ENCODE data around the gene PLD5. TPM values are rescaled to one million over a fixed set of nuclear protein-coding genes. Genes with fewer than 3 reads are reported as not detected.

Gene PLD5
- total and polyA plus RNA-seq, 2 of the 13 experiments (the other 11 are each of a cell fraction or from before 2014, with no cell fraction given), result not detected

- TF ChIP-seq HNF1B (CRISPR knock-in tag; IDR thresholded peaks at IDR 0.05) (no peak), ZMYM4 (CRISPR knock-in tag; IDR thresholded peaks at IDR 0.05) (no peak), ZMYM3 (CRISPR knock-in tag; IDR thresholded peaks at IDR 0.05) (no peak), TEAD3 (CRISPR knock-in tag; optimal IDR thresholded peaks at IDR 0.05; ENCODE audit: borderline replicate concordance) (no peak)
Measured at GRCh38 chr1:242240691-242241090, 283.8 kb downstream of the PLD5 start (continued).

DNA sequence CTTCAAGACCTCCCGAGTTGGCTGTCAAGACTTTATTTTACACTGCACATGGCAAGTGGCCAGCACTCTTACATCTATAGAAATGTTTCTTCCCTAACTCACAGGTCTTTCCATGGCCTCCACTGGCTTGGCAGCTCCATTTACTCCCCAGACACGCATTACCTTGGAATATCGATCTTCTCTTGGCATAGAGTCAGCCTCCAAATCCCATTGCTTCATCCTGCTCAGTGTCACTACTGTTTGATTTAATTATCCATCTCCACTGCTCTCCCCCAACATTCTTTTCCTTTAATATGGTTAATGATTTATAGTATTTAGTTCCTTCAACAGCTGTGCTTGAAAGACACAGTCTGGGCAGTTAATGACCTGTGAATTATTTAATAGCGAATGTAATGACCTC lies 284.4 kb downstream of the PLD5 start:
- BruUV-seq (replicated peaks), result no TSS peak
- POLR2A ChIA-PET, result no interaction called here
- H2AFZ ChIP-seq (ENCODE audit: low read length), result no peak overlapping the region
- no peak overlapping the region for H3K9ac ChIP-seq (ENCODE audit: insufficient read depth, low read depth, low read length)
- WGBS (ENCODE audit: low lambda C conversion rate), result under 1% methylated on average over 4 of the region's 4 CpGs
- ATAC-seq, result no peak
- in situ Hi-C loops (cut with HindIII; ENCODE audit: extremely low pct_ligation_motif_present, low pct_unique_long_range_greater_than_20kb), result no loop called here
- H3K4me2 ChIP-seq (ENCODE audit: low read depth, low read length), result no peak overlapping the region
- no peaks in the 10 kb centered on the region for H3K79me2 ChIP-seq (ENCODE audit: insufficient read depth, low read length)
- intact Hi-C loops (cut with micrococcal nuclease; ENCODE audit: unreplicated experiment), result no loop called here
- no peak overlapping the region for H3K4me3 ChIP-seq (replicated peaks in 1 of 3; ENCODE audit: insufficient read depth in 1 of 3, low read depth in 2 of 3, low read length in 3 of 3)
- H3K27me3 ChIP-seq (ENCODE audit: control insufficient read depth in 1 of 2, insufficient read depth in 2 of 2, low read length in 2 of 2), result no peaks in the 10 kb centered on the region
- CTCF ChIA-PET (ENCODE audit: low intra/inter-chr PET ratio, low total read pairs), result no interaction called here
- H3K9me3 ChIP-seq (ENCODE audit: low read length), result no peaks in the 10 kb centered on the region
- FAIRE-seq, result no peak
- no peak overlapping the region for H3K27ac ChIP-seq (ENCODE audit: extremely low read length, insufficient read depth, low read length)
- H4K20me1 ChIP-seq (ENCODE audit: insufficient read depth, low read length), result no peaks in the 10 kb centered on the region
- H3K4me1 ChIP-seq (ENCODE audit: insufficient read depth, low read length), result no peaks in the 10 kb centered on the region
- no peak for DNase-seq (ENCODE audit: low spot score)
- TF ChIP-seq NFYB (CRISPR knock-in tag; IDR thresholded peaks at IDR 0.05), result no peak
- no peak for TF ChIP-seq SALL1 (CRISPR knock-in tag; IDR thresholded peaks at IDR 0.05)
- no peak for TF ChIP-seq MAZ (IDR thresholded peaks at IDR 0.05; ENCODE audit: borderline replicate concordance, low read depth, low read length)
- no peak for TF ChIP-seq MAZ (CRISPR knock-in tag; IDR thresholded peaks at IDR 0.05; ENCODE audit: low read depth)
- no peak for TF ChIP-seq JARID2 (CRISPR knock-in tag; IDR thresholded peaks at IDR 0.05; ENCODE audit: insufficient replicate concordance)
- no peaks in the 10 kb centered on the region for H3K36me3 ChIP-seq (replicated peaks in 1 of 2; ENCODE audit: control insufficient read depth in 1 of 2, insufficient read depth in 2 of 2, low read length in 2 of 2)
